GM21619 (cell line): Measurements from ENCODE around the gene MCF2L.
"Not testable (repeated sequence)": the region's sequence is repeated elsewhere in the genome, so short reads cannot be mapped to it uniquely, and the experiment has no call there.

Experiments used
- ATAC-seq: cut with Tn5 transposase; IDR thresholded peaks from one replicate; pipeline ENCODE4 v1.9.1; 2021; ENCODE audit not compliant: unreplicated experiment

Gene MCF2L

GRCh38 chr13:113029487-113030258, 60.7 kb downstream of the MCF2L start:
- no peak for ATAC-seq

GRCh38 chr13:113030259-113030640, 61.2 kb downstream of the MCF2L start:
- not testable (repeated sequence) for ATAC-seq

- no peak for ATAC-seq
These were observed 62.5 kb downstream of the MCF2L start for GRCh38 chr13:113031465-113031864.

- ATAC-seq: no peak
These were observed 63.3 kb downstream of the MCF2L start for GRCh38 chr13:113032291-113032690.

- no peak for ATAC-seq
These were observed 64.2 kb downstream of the MCF2L start for GRCh38 chr13:113033054-113033850.

GRCh38 chr13:113034451-113035212, 65.6 kb downstream of the MCF2L start:
- ATAC-seq: no peak

GRCh38 chr13:113035213-113035800, 66.3 kb downstream of the MCF2L start:
- no peak for ATAC-seq

- no peak for ATAC-seq
These were observed 67.4 kb downstream of the MCF2L start for GRCh38 chr13:113036401-113036800.

GRCh38 chr13:113040031-113040430, 71.0 kb downstream of the MCF2L start:
- no peak for ATAC-seq

GRCh38 chr13:113040597-113041292, 71.7 kb downstream of the MCF2L start:
- ATAC-seq: no peak

GRCh38 chr13:113041293-113041690, 72.3 kb downstream of the MCF2L start:
- no peak for ATAC-seq

- ATAC-seq: no peak
These were observed 72.9 kb downstream of the MCF2L start for GRCh38 chr13:113041896-113042295.

GRCh38 chr13:113042456-113042855, 73.4 kb downstream of the MCF2L start:
- ATAC-seq: no peak

GRCh38 chr13:113043001-113043630, 74.1 kb downstream of the MCF2L start:
- no peak for ATAC-seq

- ATAC-seq: no peak
These were observed 74.9 kb downstream of the MCF2L start for GRCh38 chr13:113043931-113044330.

- ATAC-seq: no peak
These were observed 75.5 kb downstream of the MCF2L start for GRCh38 chr13:113044391-113045114.

GRCh38 chr13:113045251-113046127, 76.5 kb downstream of the MCF2L start:
- no peak for ATAC-seq

GRCh38 chr13:113046128-113046882, 77.3 kb downstream of the MCF2L start:
- ATAC-seq: no peak
